Effector memory CD4-positive, alpha-beta T cell (primary cell): ENCODE data around the gene ADAMTSL3.

ENCODE experiments used
- DNase-seq, 3 donors: peaks; one replicate each; pipeline ENCODE4 v3.0.0-alpha.2; 2020
- H3K27ac ChIP-seq: 2 replicates; pipeline ENCODE4 v1.7.0; 2013; ENCODE audit warnings: mild to moderate bottlenecking, low read length, moderate library complexity; ENCODE audit not compliant: insufficient read depth, poor library complexity, severe bottlenecking
- H3K27me3 ChIP-seq: replicated peaks from 2 replicates; pipeline ENCODE4 v1.7.0; 2013; ENCODE audit warnings: mild to moderate bottlenecking, low read length; ENCODE audit not compliant: insufficient read depth, control insufficient read depth, poor library complexity, severe bottlenecking
- H3K36me3 ChIP-seq: 2 replicates; pipeline ENCODE4 v1.7.0; 2013; ENCODE audit warnings: mild to moderate bottlenecking, low read length, moderate library complexity; ENCODE audit not compliant: control insufficient read depth, insufficient read depth
- H3K4me1 ChIP-seq: 2 replicates; pipeline ENCODE4 v1.7.0; 2013; ENCODE audit warnings: low read length, mild to moderate bottlenecking; ENCODE audit not compliant: control insufficient read depth, insufficient read depth, poor library complexity, severe bottlenecking
- H3K4me3 ChIP-seq: 2 replicates; pipeline ENCODE4 v1.7.0; 2013; ENCODE audit warnings: low read length, low read depth, mild to moderate bottlenecking; ENCODE audit not compliant: insufficient read depth, poor library complexity, severe bottlenecking
- H3K9me3 ChIP-seq: 2 replicates; pipeline ENCODE4 v1.7.0; 2013; ENCODE audit warnings: mild to moderate bottlenecking, low read length, moderate library complexity; ENCODE audit not compliant: control insufficient read depth

ADAMTSL3 gene

GRCh38 chr15:83685916-83686332 is 32.0 kb downstream of the ADAMTSL3 start:
- H3K4me3 ChIP-seq = no peak overlapping the region
- H3K27me3 ChIP-seq = no peaks in the 10 kb centered on the region
- no peaks in the 10 kb centered on the region for H3K4me1 ChIP-seq
- no peak overlapping the region for H3K27ac ChIP-seq
- DNase-seq = no peak
- no peaks in the 10 kb centered on the region for H3K9me3 ChIP-seq
- no peaks in the 10 kb centered on the region for H3K36me3 ChIP-seq

DNA sequence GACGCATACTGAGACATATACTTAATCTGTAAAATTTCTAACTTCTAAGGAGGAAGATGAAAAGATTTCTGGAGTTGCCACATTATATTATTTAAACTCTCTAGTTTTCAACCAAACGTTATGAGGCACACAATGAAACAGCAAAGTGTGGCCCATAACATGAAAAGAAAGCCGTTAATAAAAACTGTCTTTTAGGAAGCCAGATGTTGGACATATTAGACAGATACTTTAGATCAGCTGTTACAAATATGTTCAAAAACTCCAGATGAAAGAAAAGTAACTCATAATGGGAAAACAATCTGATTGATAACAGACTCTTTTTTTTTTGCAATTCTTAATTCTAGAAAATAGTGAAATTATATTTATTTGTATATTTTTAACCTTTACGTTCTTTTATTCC is 34.3 kb downstream of the ADAMTSL3 start:
- Histone ChIP-seq H3K36me3 (no peaks in the 10 kb centered on the region), H3K4me3 (no peak overlapping the region), H3K9me3 (no peaks in the 10 kb centered on the region), H3K27me3 (no peaks in the 10 kb centered on the region), H3K4me1 (no peaks in the 10 kb centered on the region), H3K27ac (no peak overlapping the region)
- no peak for DNase-seq

- Histone ChIP-seq H3K36me3 (no peaks in the 10 kb centered on the region), H3K27me3 (no peaks in the 10 kb centered on the region), H3K4me3 (no peak overlapping the region), H3K9me3 (no peaks in the 10 kb centered on the region), H3K27ac (no peak overlapping the region), H3K4me1 (no peaks in the 10 kb centered on the region)
- no peak for DNase-seq
Observed at GRCh38 chr15:83690676-83691075, 36.8 kb downstream of the ADAMTSL3 start.

- H3K4me3 ChIP-seq = no peak overlapping the region
- no peaks in the 10 kb centered on the region for H3K36me3 ChIP-seq
- H3K27ac ChIP-seq = no peak overlapping the region
- no peaks in the 10 kb centered on the region for H3K9me3 ChIP-seq
- no peaks in the 10 kb centered on the region for H3K4me1 ChIP-seq
- DNase-seq = no peak
- H3K27me3 ChIP-seq = no peaks in the 10 kb centered on the region
Observed at GRCh38 chr15:83692746-83693581, 39.0 kb downstream of the ADAMTSL3 start.

- Histone ChIP-seq H3K27me3 (no peaks in the 10 kb centered on the region), H3K4me1 (no peaks in the 10 kb centered on the region), H3K36me3 (no peaks in the 10 kb centered on the region), H3K27ac (no peak overlapping the region), H3K4me3 (no peak overlapping the region), H3K9me3 (no peaks in the 10 kb centered on the region)
- no peak for DNase-seq
Observed at GRCh38 chr15:83694015-83694414, 40.1 kb downstream of the ADAMTSL3 start.

DNA sequence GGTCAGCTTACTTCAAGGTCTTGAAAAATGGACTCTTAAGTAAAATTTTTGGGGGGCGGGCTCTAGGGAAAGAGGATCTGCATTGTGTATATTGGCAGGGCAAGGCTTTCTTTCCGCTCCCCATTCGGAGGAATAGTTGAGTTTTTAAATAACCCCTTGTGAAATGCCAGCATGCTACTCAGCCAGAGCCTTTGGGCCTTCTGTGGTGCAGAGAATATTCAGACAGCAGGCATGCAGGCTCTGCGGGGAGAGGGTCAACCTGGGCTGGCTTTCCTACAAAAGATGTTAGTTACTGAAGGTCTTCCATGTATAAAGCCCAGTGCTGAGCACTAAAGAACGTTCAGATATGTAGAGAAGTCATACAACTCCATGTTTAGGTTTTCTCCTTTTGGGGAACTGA is 40.6 kb downstream of the ADAMTSL3 start:
- Histone ChIP-seq H3K36me3 (no peaks in the 10 kb centered on the region), H3K9me3 (no peaks in the 10 kb centered on the region), H3K27ac (no peak overlapping the region), H3K4me3 (no peak overlapping the region), H3K27me3 (no peaks in the 10 kb centered on the region), H3K4me1 (no peaks in the 10 kb centered on the region)
- no peak for DNase-seq

GRCh38 chr15:83695246-83695645 is 41.3 kb downstream of the ADAMTSL3 start:
- Histone ChIP-seq H3K4me3 (no peak overlapping the region), H3K4me1 (no peaks in the 10 kb centered on the region), H3K36me3 (no peaks in the 10 kb centered on the region), H3K27ac (no peak overlapping the region), H3K9me3 (no peaks in the 10 kb centered on the region), H3K27me3 (no peaks in the 10 kb centered on the region)
- no peak for DNase-seq

DNA sequence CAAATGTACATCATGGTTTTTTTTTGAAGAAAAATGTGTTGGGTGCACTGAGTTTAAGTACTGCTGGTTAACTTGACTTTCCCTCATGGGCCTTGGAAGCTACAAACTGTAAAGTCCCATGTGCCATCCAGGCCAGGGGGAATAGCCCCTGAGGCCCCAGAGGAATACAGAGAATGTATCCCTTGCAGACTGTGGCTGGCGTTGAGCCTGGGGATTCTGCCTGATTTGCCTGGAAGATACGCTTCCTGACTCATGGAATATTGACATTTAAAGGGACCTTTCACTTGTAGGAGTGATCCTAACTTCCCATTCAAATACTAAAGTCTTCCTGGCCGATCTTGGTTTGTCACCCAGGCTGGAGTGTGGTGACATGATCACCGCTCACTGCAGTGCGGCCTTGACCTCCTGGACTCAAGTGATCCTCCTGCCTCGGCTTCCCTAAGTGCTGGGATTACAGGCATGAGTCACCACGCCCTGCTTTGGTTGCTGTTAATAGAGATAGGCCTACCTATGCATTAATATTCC is 42.0 kb downstream of the ADAMTSL3 start:
- H3K4me3 ChIP-seq = no peak overlapping the region
- no peak for DNase-seq
- no peaks in the 10 kb centered on the region for H3K27me3 ChIP-seq
- H3K27ac ChIP-seq = no peak overlapping the region
- no peaks in the 10 kb centered on the region for H3K4me1 ChIP-seq
- H3K9me3 ChIP-seq = no peaks in the 10 kb centered on the region
- no peaks in the 10 kb centered on the region for H3K36me3 ChIP-seq

DNA sequence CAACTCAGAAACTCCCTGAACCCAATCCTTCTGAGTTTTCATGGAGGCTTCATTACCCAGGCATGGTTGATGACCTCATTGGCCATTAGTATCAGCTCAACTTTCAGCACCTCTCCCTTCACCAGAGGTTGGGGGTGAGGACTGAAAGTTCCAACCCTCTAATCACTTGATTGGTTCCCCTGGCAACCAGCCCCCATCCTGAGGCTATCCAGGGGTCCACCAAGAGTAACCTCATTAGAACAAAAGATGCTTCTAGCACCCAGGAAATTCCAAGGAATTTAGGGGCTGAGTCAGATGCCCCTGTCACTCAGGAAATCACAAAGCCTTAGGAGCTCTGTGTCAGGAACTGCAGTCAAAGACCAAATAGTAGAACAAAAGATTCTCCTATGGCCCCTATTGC is 43.8 kb downstream of the ADAMTSL3 start:
- Histone ChIP-seq H3K36me3 (no peaks in the 10 kb centered on the region), H3K27me3 (no peaks in the 10 kb centered on the region), H3K9me3 (no peaks in the 10 kb centered on the region), H3K4me1 (no peaks in the 10 kb centered on the region), H3K27ac (no peak overlapping the region), H3K4me3 (no peak overlapping the region)
- no peak for DNase-seq

GRCh38 chr15:83698294-83698693 is 44.4 kb downstream of the ADAMTSL3 start:
- no peaks in the 10 kb centered on the region for H3K4me1 ChIP-seq
- no peak overlapping the region for H3K27ac ChIP-seq
- no peaks in the 10 kb centered on the region for H3K27me3 ChIP-seq
- no peak for DNase-seq
- no peaks in the 10 kb centered on the region for H3K36me3 ChIP-seq
- H3K4me3 ChIP-seq = no peak overlapping the region
- no peaks in the 10 kb centered on the region for H3K9me3 ChIP-seq
